ENCODE results near the gene RTKN2. TPM values are rescaled to one million over a fixed set of nuclear protein-coding genes. Genes with fewer than 3 reads are reported as not detected.
"Not testable (repeated sequence)": the region's sequence is repeated elsewhere in the genome, so short reads cannot be mapped to it uniquely, and the experiment has no call there.

Gene RTKN2
- total and polyA plus RNA-seq, 2 experiments from 2014 or later = 0.68 to 6.6 TPM

DNA sequence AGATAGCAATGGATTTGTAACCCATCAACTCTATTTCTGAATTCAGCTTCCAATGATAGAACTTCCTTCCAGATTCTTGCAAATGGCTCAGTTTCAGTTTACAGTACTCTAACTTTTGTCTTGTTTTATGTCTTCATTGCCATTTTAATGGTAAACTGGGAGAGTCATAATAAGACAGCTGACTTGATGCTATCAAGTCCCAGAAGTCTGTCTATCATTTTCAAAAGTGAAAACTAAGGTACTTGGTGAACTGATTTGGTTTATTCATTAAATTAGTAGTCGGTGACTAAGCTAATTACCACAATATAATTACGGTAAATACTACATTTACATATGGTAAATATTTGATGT, 25.0 kb downstream of the RTKN2 start:
- H3K4me2 ChIP-seq = peak overlapping the region; percentile 56
- H3K36me3 ChIP-seq (replicated peaks; ENCODE audit: insufficient read depth, low read depth) = no peaks in the 10 kb centered on the region
- no peaks in the 10 kb centered on the region for H3K79me2 ChIP-seq
- H3K9me2 ChIP-seq (replicated peaks; ENCODE audit: insufficient read depth) = no peaks in the 10 kb centered on the region
- TF ChIP-seq, protein P1, sequence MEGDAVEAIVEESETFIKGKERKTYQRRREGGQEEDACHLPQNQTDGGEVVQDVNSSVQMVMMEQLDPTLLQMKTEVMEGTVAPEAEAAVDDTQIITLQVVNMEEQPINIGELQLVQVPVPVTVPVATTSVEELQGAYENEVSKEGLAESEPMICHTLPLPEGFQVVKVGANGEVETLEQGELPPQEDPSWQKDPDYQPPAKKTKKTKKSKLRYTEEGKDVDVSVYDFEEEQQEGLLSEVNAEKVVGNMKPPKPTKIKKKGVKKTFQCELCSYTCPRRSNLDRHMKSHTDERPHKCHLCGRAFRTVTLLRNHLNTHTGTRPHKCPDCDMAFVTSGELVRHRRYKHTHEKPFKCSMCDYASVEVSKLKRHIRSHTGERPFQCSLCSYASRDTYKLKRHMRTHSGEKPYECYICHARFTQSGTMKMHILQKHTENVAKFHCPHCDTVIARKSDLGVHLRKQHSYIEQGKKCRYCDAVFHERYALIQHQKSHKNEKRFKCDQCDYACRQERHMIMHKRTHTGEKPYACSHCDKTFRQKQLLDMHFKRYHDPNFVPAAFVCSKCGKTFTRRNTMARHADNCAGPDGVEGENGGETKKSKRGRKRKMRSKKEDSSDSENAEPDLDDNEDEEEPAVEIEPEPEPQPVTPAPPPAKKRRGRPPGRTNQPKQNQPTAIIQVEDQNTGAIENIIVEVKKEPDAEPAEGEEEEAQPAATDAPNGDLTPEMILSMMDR (IDR thresholded peaks at IDR 0.05; ENCODE audit: poor library complexity) = no peak
- TF ChIP-seq EZH2phosphoT487 (IDR thresholded peaks at IDR 0.05; ENCODE audit: low read depth, severe bottlenecking, unreplicated experiment) = no peak
- TF ChIP-seq EZH2 (IDR thresholded peaks at IDR 0.05; ENCODE audit: borderline replicate concordance) = no peak
- H3K9me3 ChIP-seq (ENCODE audit: low read depth) = no peaks in the 10 kb centered on the region
- peaks cover 8% of the 10 kb centered on the region for H3K4me1 ChIP-seq (ENCODE audit: insufficient read depth)
- no peak for DNase-seq (ENCODE audit: low spot score)
- 96% methylated on average over 2 of the region's 2 CpGs for WGBS (ENCODE audit: low lambda C conversion rate, missing lambda C conversion rate)
- H4K20me1 ChIP-seq (ENCODE audit: insufficient read depth, poor library complexity, severe bottlenecking) = no peaks in the 10 kb centered on the region
- H2AFZ ChIP-seq = no peak overlapping the region
- no peaks in the 10 kb centered on the region for H3K27me3 ChIP-seq
- H3K4me3 ChIP-seq = no peak overlapping the region
- H3K27ac ChIP-seq = peak overlapping the region; percentile 67

DNA sequence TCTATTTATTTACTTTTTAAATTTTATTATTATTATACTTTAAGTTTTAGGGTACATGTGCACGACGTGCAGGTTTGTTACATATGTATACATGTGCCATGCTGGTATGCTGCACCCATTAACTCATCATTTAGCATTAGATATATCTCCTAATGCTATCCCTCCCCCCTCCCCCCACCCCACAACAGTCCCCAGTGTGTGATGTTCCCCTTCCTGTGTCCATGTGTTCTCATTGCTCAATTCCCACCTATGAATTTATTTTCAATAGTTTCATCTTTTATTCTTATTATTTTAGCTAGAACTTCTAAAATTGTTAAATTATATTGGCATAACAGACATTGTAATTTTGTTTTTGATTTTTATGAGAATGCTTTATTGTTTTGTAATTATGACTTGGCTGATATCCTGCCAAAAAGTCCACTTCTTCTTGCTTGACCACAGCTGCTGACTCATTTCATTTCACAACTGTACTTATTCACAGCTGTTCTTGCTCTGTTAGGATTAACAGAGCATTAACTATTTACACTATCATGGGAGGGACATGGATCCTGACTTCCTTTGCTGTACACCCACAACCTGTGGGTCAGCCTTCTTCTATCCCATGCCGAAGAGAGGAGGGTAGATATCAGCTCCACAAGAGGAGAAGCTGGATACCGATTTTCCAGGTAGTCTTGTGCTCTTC, 25.5 kb downstream of the RTKN2 start:
- H3K9me3 ChIP-seq (ENCODE audit: low read depth); H3K79me2 ChIP-seq; H3K36me3 ChIP-seq (replicated peaks; ENCODE audit: insufficient read depth, low read depth); H3K4me1 ChIP-seq (ENCODE audit: insufficient read depth); H4K20me1 ChIP-seq (ENCODE audit: insufficient read depth, poor library complexity, severe bottlenecking); H3K9me2 ChIP-seq (replicated peaks; ENCODE audit: insufficient read depth); H2AFZ ChIP-seq; H3K27me3 ChIP-seq; H3K4me3 ChIP-seq: not testable (repeated sequence)
- 90% methylated on average over 4 of the region's 4 CpGs for WGBS (ENCODE audit: low lambda C conversion rate, missing lambda C conversion rate)
- DNase-seq (ENCODE audit: low spot score) = peak; percentile 49
- H3K4me2 ChIP-seq = peak overlapping the region; percentile 56
- peak overlapping the region; percentile 67 for H3K27ac ChIP-seq

DNA sequence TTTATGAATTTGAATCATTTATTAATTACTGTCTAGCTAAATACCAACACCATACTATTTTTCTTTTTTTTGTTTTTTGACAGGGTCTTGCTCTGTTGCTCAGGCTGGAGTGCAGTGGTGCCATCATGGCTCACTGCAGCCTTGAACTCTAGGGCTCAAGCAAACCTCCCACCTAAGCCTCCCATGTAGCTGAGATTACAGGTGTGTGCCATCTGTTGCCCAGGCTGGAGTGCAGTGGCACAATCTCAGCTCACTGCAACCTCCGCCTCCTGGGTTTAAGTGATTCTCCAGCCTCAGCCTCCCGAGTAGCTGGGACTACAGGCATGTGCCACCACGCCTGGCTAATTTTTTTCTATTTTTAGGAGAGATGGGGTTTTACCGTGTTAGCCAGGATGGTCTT, 27.1 kb downstream of the RTKN2 start:
- not testable (repeated sequence) for H3K36me3 ChIP-seq (replicated peaks; ENCODE audit: insufficient read depth, low read depth); H3K27ac ChIP-seq; H4K20me1 ChIP-seq (ENCODE audit: insufficient read depth, poor library complexity, severe bottlenecking); H3K4me2 ChIP-seq; H2AFZ ChIP-seq; H3K4me3 ChIP-seq; H3K9me2 ChIP-seq (replicated peaks; ENCODE audit: insufficient read depth); DNase-seq (ENCODE audit: low spot score); H3K79me2 ChIP-seq; H3K9me3 ChIP-seq (ENCODE audit: low read depth); H3K27me3 ChIP-seq; H3K4me1 ChIP-seq (ENCODE audit: insufficient read depth)
- 97% methylated on average over 4 of the region's 4 CpGs for WGBS (ENCODE audit: low lambda C conversion rate, missing lambda C conversion rate)

DNA sequence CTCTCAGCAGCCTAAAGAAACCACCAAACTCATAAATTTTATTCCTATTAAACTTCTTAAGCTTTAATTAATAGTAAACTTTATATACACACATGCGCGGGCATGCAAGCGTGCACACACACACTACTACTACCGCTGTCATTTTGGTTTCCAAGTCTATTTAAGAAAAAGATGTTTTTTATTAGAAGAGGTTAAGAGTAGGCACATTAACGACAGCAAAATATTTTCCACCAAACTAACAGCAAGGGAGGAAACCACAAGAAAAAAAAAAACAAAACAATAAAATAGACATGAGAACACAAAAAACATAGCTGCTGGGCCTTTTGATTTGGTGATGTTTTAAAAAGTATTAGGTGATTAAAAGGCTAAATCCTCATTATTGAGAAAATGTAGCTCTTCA, 28.6 kb downstream of the RTKN2 start:
- H3K4me2 ChIP-seq = no peak overlapping the region
- no peak overlapping the region for H3K4me3 ChIP-seq
- no peaks in the 10 kb centered on the region for H3K27me3 ChIP-seq
- 71% methylated on average over 5 of the region's 5 CpGs for WGBS (ENCODE audit: low lambda C conversion rate, missing lambda C conversion rate)
- H3K36me3 ChIP-seq (replicated peaks; ENCODE audit: insufficient read depth, low read depth) = no peaks in the 10 kb centered on the region
- H2AFZ ChIP-seq = no peak overlapping the region
- H3K9me3 ChIP-seq (ENCODE audit: low read depth) = no peaks in the 10 kb centered on the region
- TF ChIP-seq, protein P1 (IDR thresholded peaks at IDR 0.05; ENCODE audit: poor library complexity) = no peak
- TF ChIP-seq EZH2 (IDR thresholded peaks at IDR 0.05; ENCODE audit: borderline replicate concordance) (no peak), EZH2phosphoT487 (IDR thresholded peaks at IDR 0.05; ENCODE audit: low read depth, severe bottlenecking, unreplicated experiment) (no peak)
- H3K4me1 ChIP-seq (ENCODE audit: insufficient read depth) = peaks cover 10% of the 10 kb centered on the region
- H3K9me2 ChIP-seq (replicated peaks; ENCODE audit: insufficient read depth) = no peaks in the 10 kb centered on the region
- H3K27ac ChIP-seq = no peak overlapping the region
- H3K79me2 ChIP-seq = no peaks in the 10 kb centered on the region
- no peak for DNase-seq (ENCODE audit: low spot score)
- no peaks in the 10 kb centered on the region for H4K20me1 ChIP-seq (ENCODE audit: insufficient read depth, poor library complexity, severe bottlenecking)

Data from hepatocyte (in vitro differentiated cells).